Measurements from ENCODE around the gene P3H3. TPM values are rescaled to one million over a fixed set of nuclear protein-coding genes. Genes with fewer than 3 reads are reported as not detected.

P3H3 gene
- total and polyA plus RNA-seq, 4 donors: 23.4 to 93.3 (median 54.9) TPM

DNA sequence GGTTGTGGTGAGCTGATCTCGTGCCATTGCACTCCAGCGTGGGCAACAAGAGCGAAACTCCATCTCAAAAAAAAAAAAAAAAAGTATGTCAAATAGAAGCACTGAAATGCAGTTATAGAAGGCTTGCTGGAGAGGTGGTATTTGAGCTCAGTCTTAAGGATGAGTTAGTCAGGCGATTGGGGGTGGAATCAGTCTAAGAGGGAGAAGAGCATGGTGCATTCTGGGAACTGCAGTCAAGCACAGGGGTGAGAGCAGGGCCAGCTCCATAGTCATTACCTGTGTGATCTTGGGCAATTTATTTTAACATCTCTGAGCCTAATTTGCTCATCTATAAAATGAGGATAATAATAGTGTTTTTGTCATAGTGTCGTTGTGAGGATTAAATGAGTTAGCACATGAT is 6.7 kb downstream of the P3H3 start:
- no peak overlapping the region for H3K27ac ChIP-seq (ENCODE audit: low read depth in 1 of 2, low read length in 2 of 2)
- peaks cover 0 to 6% of the 10 kb centered on the region in 2 donors for H3K36me3 ChIP-seq (ENCODE audit: control insufficient read depth in 1 of 2, insufficient read depth in 2 of 2, low read length in 1 of 2)
- no peaks in the 10 kb centered on the region for H3K27me3 ChIP-seq (ENCODE audit: control insufficient read depth in 1 of 2, insufficient read depth in 2 of 2, low read length in 1 of 2)
- DNase-seq (no peak), ATAC-seq (ENCODE audit: low FRiP score) (no peak)
- intact Hi-C loops (cut with DNase I): no loop called here
- H3K4me1 ChIP-seq (ENCODE audit: control insufficient read depth in 1 of 2, insufficient read depth in 2 of 2, low read length in 2 of 2): no peaks in the 10 kb centered on the region
- H3K4me3 ChIP-seq (ENCODE audit: low read length in 2 of 2): no peak overlapping the region
- WGBS, 2 donors: 84 to 87% methylated on average over 5 of the region's 5 CpGs
- H3K9me3 ChIP-seq (ENCODE audit: control insufficient read depth, low read length): no peaks in the 10 kb centered on the region

DNA sequence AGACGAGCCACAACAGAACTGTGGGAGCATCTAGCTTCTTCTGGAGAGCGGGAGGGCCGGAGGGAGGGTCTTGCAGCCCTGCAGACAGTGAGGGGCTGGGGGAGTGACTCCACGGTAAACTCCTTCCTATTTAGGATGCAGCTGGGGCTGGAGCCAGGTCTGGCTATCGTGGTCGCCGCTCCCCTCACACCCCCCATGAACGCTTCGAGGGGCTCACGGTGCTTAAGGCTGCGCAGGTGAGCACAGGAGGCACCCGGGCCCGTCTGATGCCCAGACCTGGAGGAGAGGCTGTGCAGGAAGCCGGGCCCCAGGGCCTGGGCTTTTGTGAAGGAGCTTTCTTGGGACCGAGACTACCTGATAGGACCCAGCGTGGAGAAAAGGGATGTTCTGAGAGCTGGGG is 8.6 kb downstream of the P3H3 start:
- intact Hi-C loops (cut with DNase I): no loop called here
- WGBS, 2 donors: 86 to 89% methylated on average over 16 of the region's 16 CpGs
- Histone ChIP-seq H3K36me3 (ENCODE audit: control insufficient read depth in 1 of 2, insufficient read depth in 2 of 2, low read length in 1 of 2) (peaks cover 0 to 4% of the 10 kb centered on the region in 2 donors), H3K27ac (ENCODE audit: low read depth in 1 of 2, low read length in 2 of 2) (no peak overlapping the region), H3K9me3 (ENCODE audit: control insufficient read depth, low read length) (no peaks in the 10 kb centered on the region), H3K4me1 (ENCODE audit: control insufficient read depth in 1 of 2, insufficient read depth in 2 of 2, low read length in 2 of 2) (no peaks in the 10 kb centered on the region), H3K4me3 (ENCODE audit: low read length in 2 of 2) (no peak overlapping the region), H3K27me3 (ENCODE audit: control insufficient read depth in 1 of 2, insufficient read depth in 2 of 2, low read length in 1 of 2) (no peaks in the 10 kb centered on the region)
- peak in 1 of 2 donors; percentile 40 for DNase-seq
- no peak for ATAC-seq (ENCODE audit: low FRiP score)

DNA sequence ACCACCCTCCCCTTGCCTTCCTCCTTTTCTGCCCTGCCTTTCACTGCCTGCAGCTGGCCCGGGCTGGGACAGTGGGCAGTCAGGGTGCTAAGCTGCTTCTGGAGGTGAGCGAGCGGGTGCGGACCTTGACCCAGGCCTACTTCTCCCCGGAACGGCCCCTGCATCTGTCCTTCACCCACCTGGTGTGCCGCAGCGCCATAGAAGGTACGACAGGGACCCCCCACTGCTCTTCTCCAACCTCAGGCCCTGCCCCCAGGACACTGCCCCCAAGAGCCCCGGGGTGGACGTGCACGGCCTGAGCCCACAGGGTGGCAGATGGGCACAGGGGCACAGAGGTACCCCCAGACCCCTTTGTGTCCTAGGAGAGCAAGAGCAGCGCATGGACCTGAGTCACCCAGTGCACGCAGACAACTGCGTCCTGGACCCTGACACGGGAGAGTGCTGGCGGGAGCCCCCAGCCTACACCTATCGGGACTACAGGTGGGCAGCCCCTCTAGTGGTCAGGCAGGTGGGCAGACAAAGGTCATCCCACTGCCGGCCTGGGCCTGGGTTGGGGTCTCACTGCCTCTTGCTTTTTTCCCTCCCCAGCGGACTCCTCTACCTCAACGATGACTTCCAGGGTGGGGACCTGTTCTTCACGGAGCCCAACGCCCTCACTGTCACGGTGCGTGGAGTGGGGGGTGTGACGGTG is 9.3 kb downstream of the P3H3 start:
- DNase-seq: peak in 1 of 2 donors; percentile 43
- no peak overlapping the region for H3K27ac ChIP-seq (ENCODE audit: low read depth in 1 of 2, low read length in 2 of 2)
- no peaks in the 10 kb centered on the region for H3K4me1 ChIP-seq (ENCODE audit: control insufficient read depth in 1 of 2, insufficient read depth in 2 of 2, low read length in 2 of 2)
- ATAC-seq (ENCODE audit: low FRiP score): no peak
- H3K9me3 ChIP-seq (ENCODE audit: control insufficient read depth, low read length): no peaks in the 10 kb centered on the region
- WGBS, 2 donors: 88 to 93% methylated on average over 26 of the region's 26 CpGs
- intact Hi-C loops (cut with DNase I): no loop called here
- no peak overlapping the region for H3K4me3 ChIP-seq (ENCODE audit: low read length in 2 of 2)
- H3K27me3 ChIP-seq (ENCODE audit: control insufficient read depth in 1 of 2, insufficient read depth in 2 of 2, low read length in 1 of 2): no peaks in the 10 kb centered on the region
- peaks cover 0 to 4% of the 10 kb centered on the region in 2 donors for H3K36me3 ChIP-seq (ENCODE audit: control insufficient read depth in 1 of 2, insufficient read depth in 2 of 2, low read length in 1 of 2)

GRCh38 chr12:6838854-6839253 is 10.6 kb downstream of the P3H3 start:
- no peak overlapping the region for H3K4me3 ChIP-seq (ENCODE audit: low read length in 2 of 2)

GRCh38 chr12:6839482-6840201 is 11.4 kb downstream of the P3H3 start:
- Histone ChIP-seq H3K27ac (ENCODE audit: low read depth in 1 of 2, low read length in 2 of 2) (no peak overlapping the region), H3K4me1 (ENCODE audit: control insufficient read depth in 1 of 2, insufficient read depth in 2 of 2, low read length in 2 of 2) (no peaks in the 10 kb centered on the region), H3K36me3 (ENCODE audit: control insufficient read depth in 1 of 2, insufficient read depth in 2 of 2, low read length in 1 of 2) (peaks cover 0 to 4% of the 10 kb centered on the region in 2 donors), H3K4me3 (ENCODE audit: low read length in 2 of 2) (no peak overlapping the region), H3K27me3 (ENCODE audit: control insufficient read depth in 1 of 2, insufficient read depth in 2 of 2, low read length in 1 of 2) (no peaks in the 10 kb centered on the region), H3K9me3 (ENCODE audit: control insufficient read depth, low read length) (no peaks in the 10 kb centered on the region)
- ATAC-seq (ENCODE audit: low FRiP score): no peak
- peak in 1 of 2 donors; percentile 38 for DNase-seq
- intact Hi-C loops (cut with DNase I): no loop called here
- WGBS, 2 donors: 73 to 75% methylated on average over 10 of the region's 10 CpGs

More at GRCh38 chr12:6838854-6839253, 10.6 kb downstream of the P3H3 start:
- DNase-seq: peak in 1 of 2 donors; percentile 32
- WGBS, 2 donors: 90 to 91% methylated on average over 16 of the region's 16 CpGs
- Histone ChIP-seq H3K9me3 (ENCODE audit: control insufficient read depth, low read length) (no peaks in the 10 kb centered on the region), H3K27me3 (ENCODE audit: control insufficient read depth in 1 of 2, insufficient read depth in 2 of 2, low read length in 1 of 2) (no peaks in the 10 kb centered on the region), H3K27ac (ENCODE audit: low read depth in 1 of 2, low read length in 2 of 2) (no peak overlapping the region), H3K4me1 (ENCODE audit: control insufficient read depth in 1 of 2, insufficient read depth in 2 of 2, low read length in 2 of 2) (no peaks in the 10 kb centered on the region), H3K36me3 (ENCODE audit: control insufficient read depth in 1 of 2, insufficient read depth in 2 of 2, low read length in 1 of 2) (peaks cover 0 to 4% of the 10 kb centered on the region in 2 donors)
- intact Hi-C loops (cut with DNase I): no loop called here
- no peak for ATAC-seq (ENCODE audit: low FRiP score)

GRCh38 chr12:6840330-6840729 is 12.1 kb downstream of the P3H3 start:
- intact Hi-C loops (cut with DNase I): no loop called here
- Histone ChIP-seq H3K27me3 (ENCODE audit: control insufficient read depth in 1 of 2, insufficient read depth in 2 of 2, low read length in 1 of 2) (no peaks in the 10 kb centered on the region), H3K9me3 (ENCODE audit: control insufficient read depth, low read length) (no peaks in the 10 kb centered on the region), H3K27ac (ENCODE audit: low read depth in 1 of 2, low read length in 2 of 2) (no peak overlapping the region), H3K4me1 (ENCODE audit: control insufficient read depth in 1 of 2, insufficient read depth in 2 of 2, low read length in 2 of 2) (no peaks in the 10 kb centered on the region), H3K36me3 (ENCODE audit: control insufficient read depth in 1 of 2, insufficient read depth in 2 of 2, low read length in 1 of 2) (peaks cover 0 to 4% of the 10 kb centered on the region in 2 donors), H3K4me3 (ENCODE audit: low read length in 2 of 2) (no peak overlapping the region)
- WGBS, 2 donors: 45 to 46% methylated on average over 1 of the region's 1 CpG
- ATAC-seq (ENCODE audit: low FRiP score) (no peak), DNase-seq (peak in 1 of 2 donors; percentile 33)

GRCh38 chr12:6840761-6841515 is 12.7 kb downstream of the P3H3 start, which contains the start of gene GNB3:
Gene GNB3, plus strand, starts transcription at chr12:6840925. Its CDS starts 363 bp downstream, at chr12:6841288.
- intact Hi-C loops (cut with DNase I): no loop called here
- Histone ChIP-seq H3K4me1 (ENCODE audit: control insufficient read depth in 1 of 2, insufficient read depth in 2 of 2, low read length in 2 of 2) (no peaks in the 10 kb centered on the region), H3K9me3 (ENCODE audit: control insufficient read depth, low read length) (no peaks in the 10 kb centered on the region), H3K36me3 (ENCODE audit: control insufficient read depth in 1 of 2, insufficient read depth in 2 of 2, low read length in 1 of 2) (peaks cover 0 to 4% of the 10 kb centered on the region in 2 donors), H3K27ac (ENCODE audit: low read depth in 1 of 2, low read length in 2 of 2) (no peak within 1 kb of the TSS), H3K27me3 (ENCODE audit: control insufficient read depth in 1 of 2, insufficient read depth in 2 of 2, low read length in 1 of 2) (no peaks in the 10 kb centered on the region), H3K4me3 (ENCODE audit: low read length in 2 of 2) (no peak within 1 kb of the TSS)
- ATAC-seq (ENCODE audit: low FRiP score) (no peak), DNase-seq (peak in 1 of 2 donors; percentile 46)
- 46 to 57% methylated on average over 22 to 24 of the region's 24 CpGs for WGBS, 2 donors

GRCh38 chr12:6842075-6842474 is 13.9 kb downstream of the P3H3 start:
- no peak overlapping the region for H3K27ac ChIP-seq (ENCODE audit: low read depth in 1 of 2, low read length in 2 of 2)
- ATAC-seq (ENCODE audit: low FRiP score) (no peak), DNase-seq (no peak)
- intact Hi-C loops (cut with DNase I): no loop called here
- H3K36me3 ChIP-seq (ENCODE audit: control insufficient read depth in 1 of 2, insufficient read depth in 2 of 2, low read length in 1 of 2): peaks cover 0 to 4% of the 10 kb centered on the region in 2 donors
- H3K4me1 ChIP-seq (ENCODE audit: control insufficient read depth in 1 of 2, insufficient read depth in 2 of 2, low read length in 2 of 2): no peaks in the 10 kb centered on the region
- H3K4me3 ChIP-seq (ENCODE audit: low read length in 2 of 2): no peak overlapping the region
- 85 to 92% methylated on average over 4 of the region's 4 CpGs for WGBS, 2 donors
- H3K9me3 ChIP-seq (ENCODE audit: control insufficient read depth, low read length): no peaks in the 10 kb centered on the region
- H3K27me3 ChIP-seq (ENCODE audit: control insufficient read depth in 1 of 2, insufficient read depth in 2 of 2, low read length in 1 of 2): no peaks in the 10 kb centered on the region

Data from aorta (tissue), 5 donors.